H9 (cell line): Measurements from ENCODE around the gene LIPM. TPM values are rescaled to one million over a fixed set of nuclear protein-coding genes. Genes with fewer than 3 reads are reported as not detected.
A peak's percentile ranks its signal among the peaks of the same experiment; 100 is the strongest.

Experiments
- DNase-seq: peaks from one replicate; pipeline ENCODE4 v3.0.0-alpha.2; 2017
- H2AFZ ChIP-seq: one replicate; pipeline ENCODE4 v1.6.1; 2013; ENCODE audit warnings: mild to moderate bottlenecking, low read length, control low read depth, moderate library complexity
- H2AK5ac ChIP-seq: 2 replicates; pipeline ENCODE4 v1.6.1; 2013; ENCODE audit warnings: low read length, control low read depth, mixed read lengths; ENCODE audit not compliant: insufficient read length
- H2BK120ac ChIP-seq: one replicate; pipeline ENCODE4 v1.6.1; 2013; ENCODE audit warnings: low read depth, mild to moderate bottlenecking, low read length, control low read depth, inconsistent platforms; ENCODE audit not compliant: poor library complexity, severe bottlenecking
- H2BK12ac ChIP-seq: 2 replicates; pipeline ENCODE4 v1.6.1; 2013; ENCODE audit warnings: low read length, control low read depth, mixed read lengths, low read depth; ENCODE audit not compliant: insufficient read length
- H2BK15ac ChIP-seq: 2 replicates; pipeline ENCODE4 v1.6.1; 2013; ENCODE audit warnings: low read depth, low read length, control low read depth
- H2BK20ac ChIP-seq: one replicate; pipeline ENCODE4 v1.6.1; 2013; ENCODE audit warnings: low read depth, mild to moderate bottlenecking, low read length, control low read depth, inconsistent platforms; ENCODE audit not compliant: poor library complexity, severe bottlenecking
- H2BK5ac ChIP-seq: 2 replicates; pipeline ENCODE4 v1.6.1; 2013; ENCODE audit warnings: low read length, control low read depth, mixed read lengths; ENCODE audit not compliant: insufficient read length
- H3K14ac ChIP-seq: 2 replicates; pipeline ENCODE4 v1.6.1; 2013; ENCODE audit warnings: low read length, control low read depth; ENCODE audit not compliant: insufficient read depth
- H3K18ac ChIP-seq: 2 replicates; pipeline ENCODE4 v1.6.1; 2013; ENCODE audit warnings: low read depth, mild to moderate bottlenecking, mixed read lengths, low read length, control low read depth; ENCODE audit not compliant: insufficient read length
- H3K23ac ChIP-seq: 2 replicates; pipeline ENCODE4 v1.6.1; 2013; ENCODE audit warnings: low read length, control low read depth, mixed read lengths, low read depth; ENCODE audit not compliant: insufficient read length
- H3K23me2 ChIP-seq: 2 replicates; pipeline ENCODE4 v1.6.1; 2013; ENCODE audit warnings: low read depth, mild to moderate bottlenecking, mixed read lengths, low read length, control low read depth; ENCODE audit not compliant: insufficient read length, poor library complexity, severe bottlenecking
- H3K27ac ChIP-seq: 2 replicates; pipeline ENCODE4 v1.5.1; 2013; ENCODE audit warnings: low read length, control low read depth, mixed read lengths, low read depth; ENCODE audit not compliant: insufficient read length
- H3K27me3 ChIP-seq: 2 replicates; pipeline ENCODE4 v1.6.1; 2013; ENCODE audit warnings: low read length, control low read depth, inconsistent platforms; ENCODE audit not compliant: insufficient read depth
- H3K4ac ChIP-seq: 2 replicates; pipeline ENCODE4 v1.6.1; 2013; ENCODE audit warnings: low read depth, mild to moderate bottlenecking, control low read depth, inconsistent platforms, low read length, moderate library complexity
- H3K4me1 ChIP-seq: 2 replicates; pipeline ENCODE4 v1.6.1; 2013; ENCODE audit warnings: low read length, control low read depth, inconsistent platforms; ENCODE audit not compliant: insufficient read depth
- H3K4me2 ChIP-seq: 2 replicates; pipeline ENCODE4 v1.6.1; 2013; ENCODE audit warnings: low read length, control low read depth, mixed read lengths; ENCODE audit not compliant: insufficient read length, insufficient read depth
- H3K56ac ChIP-seq: 2 replicates; pipeline ENCODE4 v1.6.1; 2013; ENCODE audit warnings: low read depth, mild to moderate bottlenecking, mixed read lengths, low read length, control low read depth; ENCODE audit not compliant: insufficient read length
- H3K79me1 ChIP-seq: 2 replicates; pipeline ENCODE4 v1.6.1; 2013; ENCODE audit warnings: low read depth, mild to moderate bottlenecking, moderate library complexity, low read length, control low read depth, inconsistent platforms; ENCODE audit not compliant: insufficient read depth, poor library complexity, severe bottlenecking
- H3K79me2 ChIP-seq: 2 replicates; pipeline ENCODE4 v1.6.1; 2013; ENCODE audit warnings: low read length, control low read depth, inconsistent platforms; ENCODE audit not compliant: insufficient read depth
- H3K9ac ChIP-seq: 2 replicates; pipeline ENCODE4 v1.6.1; 2013; ENCODE audit warnings: low read length, control low read depth, mixed read lengths; ENCODE audit not compliant: insufficient read length; ENCODE audit errors: extremely low read depth
- H3K9me3 ChIP-seq: one replicate; pipeline ENCODE4 v1.6.1; 2013; ENCODE audit warnings: low read depth, low read length, inconsistent platforms; ENCODE audit not compliant: control insufficient read depth
- H3T11ph ChIP-seq: one replicate; pipeline ENCODE4 v1.6.1; 2013; ENCODE audit warnings: mild to moderate bottlenecking, low read length, control low read depth, inconsistent platforms
- H4K20me1 ChIP-seq: one replicate; pipeline ENCODE4 v1.6.1; 2013; ENCODE audit not compliant: control insufficient read depth, insufficient read length, insufficient read depth
- H4K5ac ChIP-seq: 2 replicates; pipeline ENCODE4 v1.6.1; 2013; ENCODE audit warnings: low read depth, mild to moderate bottlenecking, mixed read lengths, low read length, control low read depth; ENCODE audit not compliant: insufficient read length
- H4K8ac ChIP-seq: replicated peaks from 2 replicates; pipeline ENCODE4 v1.6.1; 2013; ENCODE audit warnings: low read length, control low read depth, mixed read lengths, low read depth; ENCODE audit not compliant: insufficient read length
- H4K91ac ChIP-seq: 2 replicates; pipeline ENCODE4 v1.6.1; 2013; ENCODE audit warnings: low read depth, mild to moderate bottlenecking, moderate library complexity, mixed read lengths, low read length, control low read depth; ENCODE audit not compliant: insufficient read length
- H3K27ac Mint-ChIP-seq, 3 experiments: 2 replicates in 2 of 3; 3 replicates in 1 of 3; pipeline ENCODE4 v1.8.0; 2020 to 2021; ENCODE audit warnings: mixed read lengths in 3 of 3, mild to moderate bottlenecking in 1 of 3, moderate library complexity in 1 of 3
- H3K27me3 Mint-ChIP-seq: 2 replicates; pipeline ENCODE4 v1.8.0; 2021; ENCODE audit warnings: low read depth, mild to moderate bottlenecking, moderate library complexity, mixed read lengths
- H3K36me3 Mint-ChIP-seq, 3 experiments: 2 replicates in 2 of 3; 3 replicates in 1 of 3; pipeline ENCODE4 v1.8.0; 2020 to 2021; ENCODE audit warnings: low read depth in 3 of 3, mixed read lengths in 3 of 3; ENCODE audit not compliant: insufficient read depth in 1 of 3
- H3K4me1 Mint-ChIP-seq, 2 experiments: 2 replicates each; pipeline ENCODE4 v1.8.0; 2020; ENCODE audit warnings: mixed read lengths in 2 of 2
- H3K4me3 Mint-ChIP-seq, 2 experiments: 2 replicates in 1 of 2; 3 replicates in 1 of 2; pipeline ENCODE4 v1.8.0; 2020 to 2021; ENCODE audit warnings: mild to moderate bottlenecking in 2 of 2, mixed read lengths in 2 of 2, moderate library complexity in 1 of 2
- H3K9me3 Mint-ChIP-seq, 2 experiments: 2 replicates in 1 of 2; 3 replicates in 1 of 2; pipeline ENCODE4 v1.8.0; 2020; ENCODE audit warnings: mild to moderate bottlenecking in 2 of 2, mixed read lengths in 2 of 2, moderate library complexity in 1 of 2
- WGBS: extraction: QIAGEN DNeasy Blood & Tissue Kit; methylation state at CpG from one replicate; pipeline ENCODE4 v1.1.7; 2013; ENCODE audit warnings: missing lambda C conversion rate, low lambda C conversion rate, mixed read lengths; ENCODE audit not compliant: insufficient read length; ENCODE audit errors: extremely low coverage; 5-methylcytosine and 5-hydroxymethylcytosine counted together
- total RNA-seq: library from RNA; stranded (reverse); gene quantifications from 2 replicates; pipeline ENCODE4 v1.2.1, GENCODE V29; 2021
- TF ChIP-seq, protein P1 (sequence below): fragments of 200-600 bp; sonication (generic); conservative IDR thresholded peaks from 3 replicates; pipeline ENCODE4 v1.8.0; 2021; ENCODE audit warnings: antibody characterized with exemption, mild to moderate bottlenecking

LIPM gene
- total RNA-seq, 1 experiment from 2014 or later = not detected

DNA sequence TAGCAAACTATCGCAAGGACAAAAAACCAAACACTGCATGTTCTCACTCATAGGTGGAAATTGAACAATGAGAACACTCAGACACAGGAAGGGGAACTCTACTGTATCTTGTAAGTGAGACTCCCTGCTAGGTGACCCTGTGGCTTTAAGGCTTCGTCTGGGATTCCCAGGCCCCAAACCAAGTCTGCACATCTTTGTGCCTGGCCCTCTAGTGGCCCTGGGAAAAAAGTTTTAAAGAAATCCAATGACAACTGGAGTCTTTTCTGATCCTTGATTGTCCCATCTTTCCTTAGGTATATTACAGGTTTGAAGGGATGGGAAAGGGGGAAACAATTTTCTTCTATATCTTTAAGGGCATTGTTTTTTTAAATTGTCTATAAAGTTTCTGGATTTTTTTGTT is 10.6 kb upstream of the LIPM start:
- H4K91ac ChIP-seq = no peak overlapping the region
- Mint-ChIP-seq H3K27me3 (no peaks in the 10 kb centered on the region), H3K4me1 (peaks cover 3 to 9% of the 10 kb centered on the region in 2 experiments; a peak in 3 of 4 replicates), H3K27ac (0 out of 7 replicates have a peak overlapping the region, but pooled peaks of 1 of the 3 experiments have one; percentile 18), H3K4me3 (no peak overlapping the region), H3K36me3 (no peaks in the 10 kb centered on the region), H3K9me3 (no peaks in the 10 kb centered on the region; a peak in 1 of 5 replicates)
- WGBS = no CpG with 5 or more reads among the region's 2 CpGs
- no peak overlapping the region for H3K18ac ChIP-seq
- no peak overlapping the region for H3K9ac ChIP-seq
- H2BK12ac ChIP-seq = no peak overlapping the region
- H3K4ac ChIP-seq = no peak overlapping the region
- H3K79me2 ChIP-seq = no peaks in the 10 kb centered on the region
- H3K4me2 ChIP-seq = no peak overlapping the region
- H4K8ac ChIP-seq = no peak overlapping the region
- no peak overlapping the region for H3K14ac ChIP-seq
- H3T11ph ChIP-seq = no peak overlapping the region
- H3K9me3 ChIP-seq = no peaks in the 10 kb centered on the region
- H4K5ac ChIP-seq = no peak overlapping the region
- TF ChIP-seq, protein P1, sequence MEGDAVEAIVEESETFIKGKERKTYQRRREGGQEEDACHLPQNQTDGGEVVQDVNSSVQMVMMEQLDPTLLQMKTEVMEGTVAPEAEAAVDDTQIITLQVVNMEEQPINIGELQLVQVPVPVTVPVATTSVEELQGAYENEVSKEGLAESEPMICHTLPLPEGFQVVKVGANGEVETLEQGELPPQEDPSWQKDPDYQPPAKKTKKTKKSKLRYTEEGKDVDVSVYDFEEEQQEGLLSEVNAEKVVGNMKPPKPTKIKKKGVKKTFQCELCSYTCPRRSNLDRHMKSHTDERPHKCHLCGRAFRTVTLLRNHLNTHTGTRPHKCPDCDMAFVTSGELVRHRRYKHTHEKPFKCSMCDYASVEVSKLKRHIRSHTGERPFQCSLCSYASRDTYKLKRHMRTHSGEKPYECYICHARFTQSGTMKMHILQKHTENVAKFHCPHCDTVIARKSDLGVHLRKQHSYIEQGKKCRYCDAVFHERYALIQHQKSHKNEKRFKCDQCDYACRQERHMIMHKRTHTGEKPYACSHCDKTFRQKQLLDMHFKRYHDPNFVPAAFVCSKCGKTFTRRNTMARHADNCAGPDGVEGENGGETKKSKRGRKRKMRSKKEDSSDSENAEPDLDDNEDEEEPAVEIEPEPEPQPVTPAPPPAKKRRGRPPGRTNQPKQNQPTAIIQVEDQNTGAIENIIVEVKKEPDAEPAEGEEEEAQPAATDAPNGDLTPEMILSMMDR = peak; percentile 81
- H3K4me1 ChIP-seq = no peaks in the 10 kb centered on the region
- H3K27ac ChIP-seq = no peak overlapping the region
- H2AFZ ChIP-seq = no peak overlapping the region
- H3K23ac ChIP-seq = no peak overlapping the region
- H2BK15ac ChIP-seq = no peak overlapping the region
- H3K27me3 ChIP-seq = no peaks in the 10 kb centered on the region
- no peak overlapping the region for H2BK20ac ChIP-seq
- H3K23me2 ChIP-seq = no peaks in the 10 kb centered on the region
- H2BK120ac ChIP-seq = no peak overlapping the region
- no peaks in the 10 kb centered on the region for H4K20me1 ChIP-seq
- no peak overlapping the region for H2AK5ac ChIP-seq
- peak; percentile 56 for DNase-seq
- no peak overlapping the region for H2BK5ac ChIP-seq
- no peaks in the 10 kb centered on the region for H3K79me1 ChIP-seq
- H3K56ac ChIP-seq = no peak overlapping the region
